HG03108 (cell line): Measurements from ENCODE around the gene GNB1.
A peak's percentile ranks its signal among the peaks of the same experiment; 100 is the strongest.

Experiments used
- ATAC-seq: cut with Tn5 transposase; IDR thresholded peaks from one replicate; pipeline ENCODE4 v1.9.1; 2021; ENCODE audit warnings: moderate library complexity; ENCODE audit not compliant: unreplicated experiment

The GNB1 gene

DNA sequence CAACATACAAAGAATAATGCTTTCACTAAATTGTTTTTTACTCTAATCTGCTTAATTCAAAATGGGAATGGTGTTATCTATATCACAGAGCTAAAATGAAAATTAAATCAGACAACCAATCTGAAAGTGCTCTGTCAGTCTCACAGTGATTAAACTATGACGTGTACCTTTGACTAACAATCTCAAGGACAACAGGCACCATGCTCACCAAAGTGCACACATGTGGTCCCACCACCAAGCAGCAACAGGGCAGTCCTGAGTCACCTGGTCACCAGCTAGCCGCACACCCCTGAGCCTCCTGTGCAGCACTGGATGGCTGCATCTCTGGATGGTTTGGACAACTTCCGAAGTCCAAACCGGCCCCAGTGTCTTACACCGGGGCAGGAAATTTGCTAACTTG, 58.1 kb downstream of the GNB1 start:
- no peak for ATAC-seq

- ATAC-seq, result no peak
These were observed 58.7 kb downstream of the GNB1 start for GRCh38 chr1:1832166-1832565.

DNA sequence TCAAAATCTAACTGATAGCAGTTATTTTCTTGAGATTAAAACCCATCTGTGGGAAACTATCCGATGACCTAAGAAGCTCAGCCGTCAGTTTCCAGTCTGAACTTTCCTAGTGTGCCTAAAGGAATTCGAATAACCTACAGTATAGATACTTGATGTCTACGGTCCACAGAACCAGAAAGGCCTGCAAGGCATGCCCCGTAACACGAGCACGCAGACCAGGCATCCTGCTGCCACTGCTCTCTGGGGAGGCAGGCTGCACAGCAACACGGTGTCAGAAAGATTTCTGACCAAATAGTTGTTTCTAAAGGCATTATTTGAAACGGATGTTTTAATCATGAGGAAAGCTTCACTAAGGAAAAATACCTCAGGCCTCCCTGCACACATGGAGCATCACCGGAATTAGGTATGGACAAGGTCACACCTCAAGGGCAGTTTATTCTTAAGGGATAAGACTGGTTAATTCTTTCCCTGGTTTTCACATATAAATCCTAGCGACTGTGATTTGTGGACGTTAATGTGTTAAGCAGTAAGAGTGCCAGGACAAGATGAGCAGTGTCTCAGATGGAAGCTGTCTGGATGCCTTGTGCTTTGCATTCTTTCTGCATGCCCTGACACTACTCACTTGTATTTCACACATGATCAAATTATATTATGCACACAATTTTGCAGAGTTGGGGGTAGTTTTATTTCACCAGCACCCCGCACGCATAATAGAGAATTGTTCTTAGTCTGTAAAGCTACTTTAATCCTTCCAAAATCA, 63.6 kb downstream of the GNB1 start:
- ATAC-seq, result no peak

DNA sequence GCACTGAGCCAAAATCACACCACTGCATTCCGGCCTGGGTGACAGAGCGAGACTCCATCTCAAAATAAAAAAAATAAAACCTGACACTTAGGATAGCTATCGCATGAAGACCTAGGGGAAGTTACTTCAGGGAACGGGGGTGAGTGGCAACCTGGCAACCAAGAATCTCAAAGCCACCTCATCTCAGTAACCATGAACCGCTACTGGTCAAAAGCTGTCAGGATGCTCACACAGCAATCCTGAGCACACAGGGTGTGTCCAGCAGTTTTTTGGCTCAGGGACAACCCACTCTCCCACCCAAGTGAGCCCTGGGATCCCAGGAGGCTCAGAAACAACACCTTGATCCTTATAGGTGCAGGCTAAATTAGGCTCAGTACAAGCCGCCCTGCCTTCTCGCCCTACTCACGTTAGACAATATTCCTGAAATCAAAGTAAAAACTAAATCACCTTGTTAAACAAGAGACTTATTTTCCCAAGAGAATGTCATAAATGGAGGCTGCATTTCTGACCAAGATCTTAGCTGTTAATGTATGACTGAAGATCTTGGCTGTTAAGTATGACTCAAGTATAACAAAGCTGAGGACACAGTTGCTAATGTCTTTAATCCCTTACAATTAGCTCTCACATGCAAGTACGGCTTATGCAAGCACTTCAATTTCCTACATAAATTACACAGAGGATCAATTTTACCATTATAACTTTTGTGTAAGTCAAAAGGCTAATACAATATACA, 64.4 kb downstream of the GNB1 start:
- ATAC-seq, result no peak

DNA sequence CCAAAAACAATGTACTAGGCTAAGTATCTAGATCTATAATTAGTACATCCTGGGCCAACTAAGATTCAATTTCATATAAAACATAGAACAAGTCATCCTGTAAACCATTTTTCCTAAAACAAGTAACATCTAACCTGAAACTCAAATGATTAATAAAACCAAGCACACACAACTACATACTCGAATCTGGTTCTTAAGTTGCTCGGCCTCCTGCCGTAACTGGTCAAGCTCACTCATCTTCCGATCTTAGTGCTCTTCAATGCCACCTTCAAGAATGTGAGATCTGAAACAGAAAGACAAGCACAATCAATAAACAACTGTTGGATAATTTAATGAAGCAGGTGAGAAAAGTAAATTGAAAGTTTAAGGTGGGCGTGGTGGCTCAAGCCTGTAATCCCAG, 65.7 kb downstream of the GNB1 start:
- no peak for ATAC-seq

DNA sequence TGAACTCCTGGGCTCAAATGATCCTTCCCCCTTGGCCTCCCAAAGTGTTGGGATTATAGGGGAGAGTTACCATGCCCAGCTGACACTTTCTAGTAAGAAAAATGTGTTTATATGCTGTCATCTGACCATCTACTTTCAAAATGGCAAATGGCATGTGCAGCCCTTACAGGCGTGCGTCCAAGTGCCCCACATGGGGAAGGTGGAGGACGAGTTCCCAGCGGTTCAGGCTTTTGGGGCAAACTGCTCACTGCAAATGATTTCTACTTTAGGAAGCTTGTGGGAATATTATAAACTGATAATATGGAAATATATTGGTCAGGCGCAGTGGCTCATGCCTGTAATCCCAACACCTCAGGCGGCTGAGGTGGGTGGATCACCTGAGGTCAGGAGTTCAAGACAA, 71.1 kb downstream of the GNB1 start:
- no peak for ATAC-seq

GRCh38 chr1:1817221-1817620, 73.7 kb downstream of the GNB1 start:
- no peak for ATAC-seq

DNA sequence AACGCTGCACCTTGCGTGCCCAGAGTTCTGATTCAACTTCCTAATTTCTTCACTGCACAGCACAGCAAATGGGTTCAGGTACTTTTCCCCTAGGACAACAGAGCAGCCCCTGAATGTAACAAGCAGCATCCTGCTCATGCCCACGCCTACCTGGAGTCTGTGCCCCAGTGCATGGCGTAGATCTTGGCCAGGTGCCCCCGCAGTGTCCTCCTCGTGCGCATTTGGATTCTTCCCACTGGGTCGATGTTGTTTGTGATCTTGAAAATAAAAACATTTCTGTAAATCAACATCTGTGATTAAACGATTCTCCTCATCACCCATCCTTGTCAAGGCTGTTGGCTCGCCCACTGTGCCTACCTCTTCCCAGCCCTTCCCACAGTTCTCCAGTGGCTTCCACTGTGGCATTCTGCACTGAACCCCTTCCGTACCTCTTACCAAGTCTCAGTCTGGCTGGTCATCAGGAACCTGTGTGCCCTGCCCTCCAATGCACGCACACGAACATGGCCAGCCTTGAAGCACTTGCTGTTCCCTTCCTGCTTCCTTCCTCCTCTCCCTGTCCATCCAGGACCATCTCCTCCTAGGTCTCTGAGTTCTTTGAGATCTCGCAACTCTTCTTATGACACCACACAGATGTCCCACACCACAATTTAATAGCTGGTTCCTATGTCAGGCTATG, 75.1 kb downstream of the GNB1 start:
- ATAC-seq, result no peak

GRCh38 chr1:1809489-1809888, 81.4 kb downstream of the GNB1 start:
- ATAC-seq, result no peak

DNA sequence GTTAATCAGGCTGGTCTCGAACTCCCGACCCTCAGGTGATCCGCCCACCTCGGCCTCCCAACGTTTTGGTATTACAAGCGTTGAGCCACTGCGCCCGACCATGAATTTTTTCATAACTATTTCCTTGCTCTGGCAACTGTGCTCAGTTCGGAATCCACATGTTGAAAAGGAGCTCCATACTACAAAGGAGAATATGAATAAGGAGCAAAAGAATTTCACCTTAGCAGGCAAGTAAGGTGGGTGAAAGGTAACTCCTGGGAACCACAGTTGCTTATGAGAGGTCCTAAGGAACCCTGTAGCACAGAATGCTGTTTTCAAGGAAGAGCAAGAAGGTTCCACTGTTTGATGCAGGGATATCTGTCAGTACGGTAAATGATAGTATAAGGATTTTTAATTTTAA, 82.7 kb downstream of the GNB1 start:
- ATAC-seq, result no peak

DNA sequence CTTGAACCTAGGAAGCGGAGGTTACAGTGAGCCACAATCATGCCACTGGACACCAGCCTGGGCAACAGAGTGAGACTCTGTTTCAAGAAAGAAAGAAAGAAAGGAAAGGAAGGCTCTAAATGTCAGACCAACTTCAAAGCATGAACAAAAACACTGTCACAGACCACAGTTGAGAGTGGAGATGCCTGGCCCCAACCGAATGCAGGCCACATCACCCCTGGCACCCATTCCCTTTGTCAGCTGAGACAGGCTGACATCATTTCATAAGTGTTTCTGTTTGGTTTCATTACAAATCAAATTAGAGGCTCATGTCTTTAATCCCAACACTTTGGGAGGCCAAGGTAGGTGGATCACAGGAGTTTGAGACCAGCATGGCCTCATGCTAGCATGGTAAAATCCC, 84.0 kb downstream of the GNB1 start:
- ATAC-seq, result no peak

DNA sequence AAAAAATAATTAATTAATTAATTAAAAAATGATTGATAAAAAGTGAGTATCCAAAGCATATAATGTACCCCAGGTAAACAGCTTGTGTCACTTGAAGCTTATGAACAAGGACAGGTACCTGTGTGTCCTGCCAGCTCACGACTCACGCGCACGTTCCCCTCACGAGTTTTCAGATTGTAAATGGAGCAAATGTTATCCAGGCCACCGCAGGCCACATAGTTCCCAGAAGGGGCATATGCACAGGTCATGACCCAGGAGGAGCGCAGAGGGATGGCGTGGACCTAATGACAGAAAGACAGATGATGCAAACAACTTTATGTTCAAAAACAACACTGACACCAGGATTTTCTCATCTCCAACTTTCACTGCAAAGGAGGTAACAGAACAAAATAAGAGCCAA, 86.6 kb downstream of the GNB1 start:
- no peak for ATAC-seq

GRCh38 chr1:1802871-1803270, 88.0 kb downstream of the GNB1 start:
- ATAC-seq, result no peak

DNA sequence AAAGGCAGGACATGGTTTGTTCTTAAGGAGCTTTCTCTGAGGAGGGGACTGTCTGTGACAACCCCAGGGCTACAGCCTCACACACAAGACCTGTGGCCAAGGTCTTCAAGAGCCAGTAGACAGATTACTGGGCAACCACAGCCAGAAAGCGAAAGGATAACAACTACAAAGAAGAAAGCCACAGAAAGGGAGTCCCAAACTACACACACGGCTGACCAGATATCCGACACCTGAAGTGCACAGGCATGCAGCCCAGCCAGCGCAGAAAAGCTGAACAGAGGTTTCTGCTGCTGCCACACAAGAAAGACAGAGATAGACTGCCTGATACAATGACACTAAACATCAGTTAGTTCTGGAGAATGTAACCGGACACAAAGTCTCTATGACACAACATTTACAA, 91.2 kb downstream of the GNB1 start:
- ATAC-seq, result peak; percentile 80

DNA sequence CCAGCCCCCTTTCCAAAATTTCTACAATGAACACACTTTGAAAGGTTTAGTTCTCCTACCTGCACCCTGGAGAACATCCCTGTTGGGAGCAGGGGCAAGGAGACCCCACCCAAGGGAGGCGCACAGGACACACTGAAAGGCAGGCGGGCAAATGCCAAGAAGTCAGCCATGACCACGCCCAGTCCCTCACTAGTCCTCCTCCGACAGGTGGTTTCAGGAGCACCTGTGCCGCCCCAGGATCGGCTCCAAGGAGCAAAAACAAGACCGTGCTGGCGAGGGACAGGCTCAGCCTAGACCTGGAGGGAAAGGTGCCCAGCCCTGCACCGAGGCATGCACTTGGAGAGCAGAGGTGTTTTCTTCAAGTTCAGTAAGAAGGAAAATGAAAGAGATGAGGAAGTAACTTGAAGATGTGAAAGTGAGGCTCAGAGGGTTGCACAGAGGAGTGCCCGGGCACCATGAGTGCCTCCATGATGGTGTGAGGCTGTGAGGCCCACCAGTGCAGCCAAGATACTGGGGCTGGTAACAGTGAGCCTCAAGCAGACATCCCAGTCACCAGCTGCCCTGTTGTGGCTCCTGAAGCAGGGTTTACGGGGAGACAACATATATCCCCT, 93.1 kb downstream of the GNB1 start:
- no peak for ATAC-seq

DNA sequence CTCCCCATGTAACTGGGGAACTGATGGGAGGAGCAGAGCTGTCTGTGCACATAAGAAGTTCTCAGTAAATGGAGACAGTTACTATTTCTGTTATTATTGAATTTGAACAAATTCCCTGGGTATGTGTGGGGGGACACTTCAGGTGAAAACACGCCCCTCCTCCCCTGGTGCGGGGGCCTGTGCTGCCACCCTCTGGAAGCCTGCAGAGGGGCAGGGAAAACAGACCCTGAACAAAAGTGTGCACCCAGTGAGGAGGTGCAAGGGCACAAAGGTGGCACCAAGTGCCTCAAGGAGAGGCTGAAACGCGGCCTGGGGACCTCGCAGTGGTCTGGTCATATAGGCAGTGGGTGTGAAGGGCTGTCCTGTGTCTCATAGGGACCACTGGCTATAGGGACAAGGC, 94.4 kb downstream of the GNB1 start:
- no peak for ATAC-seq

DNA sequence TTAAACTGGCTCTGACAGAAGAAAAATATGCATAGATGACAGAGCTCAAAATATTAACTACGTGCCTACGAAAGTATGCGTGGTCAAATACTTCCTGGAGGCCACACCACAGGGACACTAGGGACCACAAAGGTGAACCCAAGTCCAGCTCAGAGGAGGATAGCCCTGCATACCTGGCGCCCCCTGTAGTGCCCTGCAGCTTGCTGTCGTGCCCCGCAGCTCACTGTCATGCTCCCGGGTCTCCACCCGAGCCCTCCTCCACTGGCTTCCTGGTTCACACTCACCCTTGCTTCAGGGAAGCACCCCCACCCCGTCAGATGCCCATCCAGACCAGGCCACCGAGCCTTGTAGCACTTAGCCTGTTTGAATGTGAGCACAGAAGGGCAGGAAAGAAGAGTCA, 95.9 kb downstream of the GNB1 start:
- ATAC-seq, result no peak

DNA sequence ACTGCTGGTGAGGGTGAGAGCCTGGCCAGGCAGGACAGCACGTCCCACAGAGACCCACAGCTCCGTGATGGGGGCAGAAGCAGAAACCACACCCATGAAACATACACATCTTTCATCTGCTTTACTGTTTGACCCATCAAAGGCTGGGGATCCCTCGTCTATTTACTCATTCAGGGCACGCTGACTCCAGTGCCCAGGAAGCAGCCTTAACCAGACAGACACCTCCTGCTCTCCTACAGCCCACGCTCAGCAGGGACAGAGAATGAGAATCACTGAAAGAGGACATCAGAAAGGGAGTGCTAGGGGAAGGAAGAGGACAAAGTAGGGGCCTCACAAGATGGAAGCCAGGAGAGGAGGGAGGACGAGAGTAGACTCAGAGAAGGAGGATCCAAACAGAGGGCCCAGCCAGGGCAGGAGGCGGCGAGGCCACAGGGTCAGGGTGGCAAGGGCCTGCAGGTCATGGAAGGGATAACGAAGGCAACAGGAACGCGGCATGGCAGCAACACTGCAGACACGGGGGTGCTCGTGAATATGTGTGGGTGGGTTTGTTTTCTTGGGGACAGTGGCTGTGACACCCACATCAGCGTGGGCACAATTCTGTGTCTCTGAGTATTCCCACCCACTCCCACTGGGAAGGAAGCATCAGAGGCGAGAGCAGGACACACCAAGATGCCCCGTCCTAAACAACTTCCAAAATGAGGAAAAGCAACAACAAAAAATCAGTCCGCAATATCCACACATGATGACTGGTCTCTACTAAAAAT, 97.2 kb downstream of the GNB1 start:
- ATAC-seq, result no peak

DNA sequence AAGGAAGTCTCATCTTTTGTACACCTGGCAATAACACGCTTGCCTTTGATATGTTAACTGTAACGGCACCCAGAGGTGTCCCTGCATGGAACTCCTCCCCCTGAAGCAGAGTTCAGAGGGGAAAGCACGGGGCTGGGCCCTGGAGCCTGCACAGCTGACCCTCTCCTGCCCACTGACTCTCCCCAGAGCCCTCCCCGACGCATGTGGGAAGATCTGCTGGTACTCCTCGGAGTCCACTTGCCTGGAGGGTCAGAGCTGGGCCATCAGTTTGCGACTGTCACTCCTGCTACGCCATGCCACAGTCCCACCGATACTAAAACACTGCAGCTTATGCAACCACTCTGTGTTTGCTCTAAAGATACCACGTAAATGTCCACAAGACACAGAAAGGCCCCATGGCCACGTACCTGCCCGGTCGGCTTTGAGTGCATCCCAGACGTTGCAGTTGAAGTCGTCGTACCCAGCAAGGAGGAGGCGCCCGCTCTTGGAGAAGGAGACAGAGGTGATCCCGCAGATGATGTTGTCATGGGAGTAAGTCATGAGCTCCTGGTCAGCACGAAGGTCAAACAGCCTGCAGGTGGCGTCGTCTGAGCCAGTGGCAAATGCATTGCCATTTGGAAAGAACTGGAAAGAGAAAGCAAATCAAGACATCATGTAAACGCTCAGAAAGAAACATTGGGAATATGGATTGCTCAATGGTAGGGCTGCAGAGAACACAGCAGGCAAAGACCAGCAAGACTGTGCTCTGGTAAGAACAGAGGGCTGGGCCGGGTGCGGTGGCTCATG, 102.0 kb downstream of the GNB1 start:
- no peak for ATAC-seq

DNA sequence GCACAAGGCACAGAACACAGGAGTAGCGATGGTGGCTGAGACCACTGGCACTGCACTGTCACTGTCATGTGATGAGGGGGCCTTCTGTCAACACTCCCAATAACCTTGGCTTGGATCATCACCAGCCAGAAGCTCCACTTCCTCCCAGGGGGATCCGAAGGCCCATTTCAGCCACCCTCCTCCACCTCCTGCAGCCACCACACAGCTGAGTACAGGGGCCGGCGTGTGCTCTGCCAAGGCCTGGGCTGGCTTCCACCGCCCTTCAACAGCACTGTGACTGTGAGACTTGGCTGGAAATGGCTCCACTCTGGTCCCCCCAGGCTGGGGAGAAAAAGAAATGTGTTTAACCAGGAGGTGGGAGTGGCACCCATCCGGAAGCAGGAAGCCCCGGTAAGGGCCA, 102.8 kb downstream of the GNB1 start:
- no peak for ATAC-seq
